HG03060 (cell line): ENCODE results near the gene MKNK1.

ENCODE experiments used
- ATAC-seq: cut with Tn5 transposase; IDR thresholded peaks from one replicate; pipeline ENCODE4 v1.9.1; 2021; ENCODE audit warnings: low read depth, moderate number of reproducible peaks; ENCODE audit not compliant: unreplicated experiment

Gene MKNK1

GRCh38 chr1:46526013-46526690 lies 77.9 kb downstream of the MKNK1 start:
- no peak for ATAC-seq

- ATAC-seq, result no peak
Measured at GRCh38 chr1:46525253-46525983, 78.7 kb downstream of the MKNK1 start.

GRCh38 chr1:46524843-46525242 lies 79.2 kb downstream of the MKNK1 start:
- ATAC-seq, result no peak

- no peak for ATAC-seq
Measured at GRCh38 chr1:46523496-46524353, 80.3 kb downstream of the MKNK1 start.

GRCh38 chr1:46522969-46523320 lies 81.1 kb downstream of the MKNK1 start:
- ATAC-seq, result no peak

- peak; percentile 77 for ATAC-seq
Measured at GRCh38 chr1:46522184-46522968, 81.7 kb downstream of the MKNK1 start.

- no peak for ATAC-seq
Measured at GRCh38 chr1:46521414-46521813, 82.7 kb downstream of the MKNK1 start.

- no peak for ATAC-seq
Measured at GRCh38 chr1:46520063-46520911, 83.8 kb downstream of the MKNK1 start.

- no peak for ATAC-seq
Measured at GRCh38 chr1:46519209-46519608, 84.9 kb downstream of the MKNK1 start.

GRCh38 chr1:46517932-46518498 lies 86.1 kb downstream of the MKNK1 start:
- no peak for ATAC-seq

- no peak for ATAC-seq
Measured at GRCh38 chr1:46517010-46517600, 87.0 kb downstream of the MKNK1 start.

GRCh38 chr1:46516200-46516950 lies 87.7 kb downstream of the MKNK1 start:
- ATAC-seq, result no peak

GRCh38 chr1:46515576-46515975 lies 88.5 kb downstream of the MKNK1 start:
- ATAC-seq, result no peak

GRCh38 chr1:46513536-46513935 lies 90.5 kb downstream of the MKNK1 start:
- ATAC-seq, result no peak

GRCh38 chr1:46512792-46513190 lies 91.3 kb downstream of the MKNK1 start:
- no peak for ATAC-seq

- ATAC-seq, result no peak
Measured at GRCh38 chr1:46512135-46512791, 91.8 kb downstream of the MKNK1 start.

GRCh38 chr1:46510998-46511365 lies 93.1 kb downstream of the MKNK1 start:
- ATAC-seq, result no peak
